HUES6 (cell line): ENCODE results near the gene PADI3.

ENCODE experiments used
- H3K27ac ChIP-seq: 2 replicates; pipeline ENCODE4 v1.7.0; 2013; ENCODE audit warnings: low read depth, mild to moderate bottlenecking, low read length, inconsistent platforms
- H3K27me3 ChIP-seq: 2 replicates; pipeline ENCODE4 v1.6.1; 2013; ENCODE audit warnings: low read length; ENCODE audit not compliant: control insufficient read depth, insufficient read depth
- H3K36me3 ChIP-seq: 2 replicates; pipeline ENCODE4 v1.6.1; 2013; ENCODE audit warnings: low read length; ENCODE audit not compliant: control insufficient read depth, insufficient read depth
- H3K4me1 ChIP-seq: 2 replicates; pipeline ENCODE4 v1.6.1; 2013; ENCODE audit warnings: low read length; ENCODE audit not compliant: control insufficient read depth, insufficient read depth
- H3K4me3 ChIP-seq: 2 replicates; pipeline ENCODE4 v1.5.1; 2013; ENCODE audit warnings: low read depth, low read length
- H3K9ac ChIP-seq: one replicate; pipeline ENCODE4 v1.6.1; 2013; ENCODE audit warnings: mild to moderate bottlenecking, low read length
- H3K9me3 ChIP-seq: 2 replicates; pipeline ENCODE4 v1.6.1; 2013; ENCODE audit warnings: low read depth, low read length; ENCODE audit not compliant: control insufficient read depth, insufficient read depth

PADI3 gene

GRCh38 chr1:17243274-17243673 lies 5.6 kb upstream of the PADI3 start:
- Histone ChIP-seq H3K4me1 (peaks cover 18% of the 10 kb centered on the region; the same call in 1 of the 2 replicates), H3K9ac (no peak overlapping the region), H3K4me3 (no peak overlapping the region), H3K27me3 (no peaks in the 10 kb centered on the region), H3K9me3 (no peaks in the 10 kb centered on the region), H3K27ac (no peak overlapping the region), H3K36me3 (no peaks in the 10 kb centered on the region)

- Histone ChIP-seq H3K4me1 (peaks cover 13% of the 10 kb centered on the region; the same call in 1 of the 2 replicates), H3K27ac (no peak overlapping the region), H3K27me3 (no peaks in the 10 kb centered on the region), H3K36me3 (no peaks in the 10 kb centered on the region), H3K9ac (no peak overlapping the region), H3K9me3 (no peaks in the 10 kb centered on the region), H3K4me3 (no peak overlapping the region)
Observed at GRCh38 chr1:17244821-17245740, 3.8 kb upstream of the PADI3 start.

DNA sequence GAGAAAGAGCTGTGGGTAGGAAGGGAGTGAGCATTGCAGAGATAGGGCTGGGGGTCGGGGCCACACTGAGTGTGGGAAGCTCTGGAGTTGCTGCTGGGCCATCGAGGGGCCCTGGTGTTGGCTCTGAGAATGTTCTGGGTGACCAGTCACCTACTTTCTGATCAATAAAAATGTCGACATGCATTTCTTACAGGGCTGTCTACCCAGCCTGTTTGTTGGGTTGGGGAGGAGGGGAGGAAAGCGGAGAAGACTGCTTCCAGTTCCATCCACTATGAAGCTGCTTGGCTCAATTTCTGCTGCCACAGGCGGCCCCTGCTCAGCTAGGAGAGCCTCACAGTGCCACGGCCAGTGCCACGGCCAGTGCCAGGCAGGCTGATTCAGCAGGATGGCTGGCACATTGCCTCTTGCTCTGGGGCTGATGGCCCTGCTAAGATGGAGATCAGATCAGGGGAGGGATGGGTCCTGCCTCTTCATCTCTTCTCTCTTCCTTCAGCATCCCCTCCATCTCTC lies 3.0 kb upstream of the PADI3 start:
- no peaks in the 10 kb centered on the region for H3K27me3 ChIP-seq
- H3K4me1 ChIP-seq: peaks cover 13% of the 10 kb centered on the region; the same call in 1 of the 2 replicates
- no peak overlapping the region for H3K9ac ChIP-seq
- no peaks in the 10 kb centered on the region for H3K9me3 ChIP-seq
- no peak overlapping the region for H3K27ac ChIP-seq
- H3K36me3 ChIP-seq: no peaks in the 10 kb centered on the region
- H3K4me3 ChIP-seq: no peak overlapping the region

- no peaks in the 10 kb centered on the region for H3K36me3 ChIP-seq
- H3K9ac ChIP-seq: no peak overlapping the region
- no peak overlapping the region for H3K27ac ChIP-seq
- H3K9me3 ChIP-seq: no peaks in the 10 kb centered on the region
- no peak overlapping the region for H3K4me3 ChIP-seq
- H3K27me3 ChIP-seq: no peaks in the 10 kb centered on the region
- H3K4me1 ChIP-seq: peaks cover 19% of the 10 kb centered on the region
Observed at GRCh38 chr1:17246971-17247370, 1.9 kb upstream of the PADI3 start.

- H3K4me1 ChIP-seq: peaks cover 12% of the 10 kb centered on the region
- no peaks in the 10 kb centered on the region for H3K36me3 ChIP-seq
- H3K4me3 ChIP-seq: no peak overlapping the region
- no peaks in the 10 kb centered on the region for H3K9me3 ChIP-seq
- H3K27me3 ChIP-seq: no peaks in the 10 kb centered on the region
- H3K9ac ChIP-seq: no peak overlapping the region
- no peak overlapping the region for H3K27ac ChIP-seq
Observed at GRCh38 chr1:17250601-17251000, 1.7 kb downstream of the PADI3 start.

DNA sequence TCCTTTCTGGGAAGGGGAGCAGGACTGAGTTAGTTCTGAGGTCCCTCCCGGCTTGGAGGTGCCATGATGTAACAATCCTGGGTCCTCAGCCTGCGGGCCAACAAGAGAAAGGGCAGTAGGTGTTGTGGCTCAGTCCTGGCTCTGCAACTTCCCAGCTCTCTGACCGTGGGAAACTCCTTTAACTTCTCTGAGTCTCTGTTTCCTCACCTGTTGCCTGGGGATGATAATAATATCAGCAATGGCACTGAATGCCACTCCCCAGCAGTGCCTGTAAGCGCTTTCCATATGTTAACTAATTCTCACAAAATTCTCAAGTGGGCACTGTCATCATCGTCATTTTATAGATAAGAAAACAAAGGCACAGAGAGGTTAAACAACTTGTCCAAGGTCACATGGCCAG lies 2.3 kb downstream of the PADI3 start:
- H3K36me3 ChIP-seq: no peaks in the 10 kb centered on the region
- no peak overlapping the region for H3K27ac ChIP-seq
- H3K9me3 ChIP-seq: no peaks in the 10 kb centered on the region
- no peak overlapping the region for H3K4me3 ChIP-seq
- no peak overlapping the region for H3K9ac ChIP-seq
- H3K4me1 ChIP-seq: peaks cover 8% of the 10 kb centered on the region
- no peaks in the 10 kb centered on the region for H3K27me3 ChIP-seq

DNA sequence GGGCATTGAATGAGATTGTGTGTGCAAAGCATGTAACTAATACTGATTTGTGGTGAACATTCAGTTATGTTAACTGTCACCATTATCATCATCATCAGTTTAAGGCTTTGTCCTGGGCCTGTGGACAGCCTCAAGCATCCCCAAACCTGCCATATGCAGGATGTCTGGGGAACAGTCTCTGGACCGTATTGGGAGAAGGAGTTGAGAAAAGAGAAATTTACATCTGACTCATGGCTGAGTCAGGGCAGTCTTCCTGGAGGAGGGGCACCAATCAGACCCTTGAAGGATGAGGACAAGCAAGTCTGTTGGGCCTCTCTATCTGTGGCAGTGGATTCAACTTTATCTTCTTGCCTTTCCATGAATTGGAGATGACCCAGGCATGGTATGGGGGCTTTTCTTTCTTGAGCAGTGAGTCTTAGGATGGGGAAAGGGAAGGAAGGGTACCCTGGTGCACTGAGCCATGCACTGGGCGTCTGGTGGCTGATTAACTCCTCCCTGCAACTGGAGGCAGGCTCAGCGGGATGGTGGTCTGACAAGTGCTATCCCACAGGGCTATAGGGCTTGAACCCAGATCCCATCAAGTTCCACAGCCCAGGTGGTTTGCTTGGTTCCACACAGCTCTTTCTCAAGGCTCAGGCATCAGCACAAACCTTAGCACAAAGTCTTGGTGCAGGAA lies 2.9 kb downstream of the PADI3 start:
- no peak overlapping the region for H3K9ac ChIP-seq
- no peaks in the 10 kb centered on the region for H3K9me3 ChIP-seq
- peaks cover 8% of the 10 kb centered on the region for H3K4me1 ChIP-seq
- no peaks in the 10 kb centered on the region for H3K36me3 ChIP-seq
- H3K4me3 ChIP-seq: no peak overlapping the region
- H3K27me3 ChIP-seq: no peaks in the 10 kb centered on the region
- H3K27ac ChIP-seq: no peak overlapping the region

DNA sequence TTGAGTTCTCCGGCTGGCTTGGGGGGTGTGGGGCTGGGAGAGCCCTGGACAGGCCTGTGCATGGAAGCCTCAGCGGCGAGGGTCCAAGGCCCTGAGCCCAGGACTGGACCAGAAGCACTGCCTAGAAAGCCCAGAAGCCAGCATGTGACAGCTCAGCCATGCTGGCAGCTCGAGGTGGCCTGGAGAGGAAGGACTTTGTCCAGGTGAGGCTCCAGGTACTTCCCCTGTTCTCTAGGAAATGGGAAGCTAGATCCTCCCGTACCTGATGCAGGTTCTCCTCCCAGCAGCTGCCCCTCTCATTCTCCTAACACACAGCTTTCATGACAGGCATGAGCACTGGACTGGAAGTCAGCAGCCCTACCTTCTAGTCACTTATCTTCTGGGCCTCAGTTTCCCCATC lies 6.4 kb downstream of the PADI3 start:
- no peaks in the 10 kb centered on the region for H3K27me3 ChIP-seq
- peaks cover 8% of the 10 kb centered on the region for H3K4me1 ChIP-seq
- no peak overlapping the region for H3K27ac ChIP-seq
- no peaks in the 10 kb centered on the region for H3K9me3 ChIP-seq
- no peak overlapping the region for H3K9ac ChIP-seq
- no peak overlapping the region for H3K4me3 ChIP-seq
- H3K36me3 ChIP-seq: no peaks in the 10 kb centered on the region

GRCh38 chr1:17258116-17258757 lies 9.3 kb downstream of the PADI3 start:
- Histone ChIP-seq H3K9me3 (no peaks in the 10 kb centered on the region), H3K9ac (no peak overlapping the region), H3K4me1 (no peaks in the 10 kb centered on the region; the same call in 1 of the 2 replicates), H3K36me3 (no peaks in the 10 kb centered on the region), H3K27ac (no peak overlapping the region), H3K4me3 (no peak overlapping the region), H3K27me3 (no peaks in the 10 kb centered on the region)

DNA sequence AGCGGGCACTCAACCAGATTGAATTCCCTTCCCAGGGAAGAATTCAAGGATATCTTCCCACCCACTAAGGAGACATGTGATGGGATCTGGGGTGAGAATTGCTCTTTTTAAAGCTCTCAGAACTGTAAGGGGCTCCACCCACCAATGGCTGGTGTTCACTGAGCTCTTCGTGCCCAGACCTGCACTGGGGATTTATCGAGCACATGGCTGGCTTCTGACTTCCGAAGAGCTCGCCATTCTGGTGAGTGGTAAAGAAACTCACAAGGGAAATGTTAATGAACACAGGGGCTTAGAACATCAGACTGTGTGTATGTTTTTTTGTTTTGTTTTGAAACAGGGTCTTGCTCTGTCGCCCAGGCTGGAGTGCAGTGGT lies 9.8 kb downstream of the PADI3 start:
- Histone ChIP-seq H3K4me1 (no peaks in the 10 kb centered on the region; the same call in 1 of the 2 replicates), H3K4me3 (no peak overlapping the region), H3K36me3 (no peaks in the 10 kb centered on the region), H3K27ac (no peak overlapping the region), H3K9me3 (no peaks in the 10 kb centered on the region), H3K27me3 (no peaks in the 10 kb centered on the region), H3K9ac (no peak overlapping the region)
